RKO (cell line): Measurements from ENCODE around the gene LRCH4.
"Not testable (repeated sequence)": the region's sequence is repeated elsewhere in the genome, so short reads cannot be mapped to it uniquely, and the experiment has no call there.

Source experiments
- DNase-seq: peaks from one replicate; pipeline ENCODE4 v3.0.0-alpha.2; 2016; ENCODE audit warnings: low spot score

The LRCH4 gene

DNA sequence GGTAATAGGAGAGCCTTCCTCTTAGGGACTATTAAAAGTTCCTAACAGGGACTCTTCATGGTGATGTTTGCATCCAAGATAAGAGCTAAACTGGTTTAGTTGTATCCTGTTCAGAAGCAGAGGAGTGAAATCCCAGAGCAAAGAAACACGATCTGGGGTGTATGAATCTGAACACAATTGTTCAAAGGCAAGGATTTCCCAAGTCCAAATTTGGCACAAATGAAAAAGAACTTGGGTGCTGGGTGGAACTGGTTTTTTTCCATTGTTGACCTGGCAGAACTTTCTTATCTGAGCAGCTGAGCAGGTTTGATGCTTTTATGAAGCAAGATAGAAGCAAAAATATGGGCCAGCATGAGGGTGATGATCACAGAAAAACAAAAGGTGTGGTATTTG, 41.0 kb downstream of the LRCH4 start:
- DNase-seq: no peak

GRCh38 chr7:100544386-100544785, 41.5 kb downstream of the LRCH4 start:
- no peak for DNase-seq

- no peak for DNase-seq
These were observed 42.3 kb downstream of the LRCH4 start for GRCh38 chr7:100543586-100543985.

DNA sequence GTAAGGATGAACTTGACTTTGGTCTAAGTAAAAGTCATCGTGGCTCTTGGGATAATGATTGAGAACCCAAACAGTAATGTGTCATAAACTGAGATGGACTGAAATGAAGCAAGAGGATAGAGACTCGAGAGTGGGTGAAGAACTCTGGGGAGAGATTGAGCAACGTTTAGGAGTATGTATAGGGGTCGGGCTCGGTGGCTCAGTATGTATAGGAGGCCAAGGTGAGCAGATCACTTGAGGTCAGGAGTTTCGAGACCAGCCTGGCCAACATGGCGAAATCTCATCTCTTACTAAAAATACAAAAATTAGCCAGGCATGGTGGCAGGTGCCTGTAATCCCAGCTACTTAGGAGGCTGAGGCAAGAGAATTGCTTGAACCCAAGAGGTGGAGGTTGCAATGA, 44.6 kb downstream of the LRCH4 start:
- DNase-seq: not testable (repeated sequence)

DNA sequence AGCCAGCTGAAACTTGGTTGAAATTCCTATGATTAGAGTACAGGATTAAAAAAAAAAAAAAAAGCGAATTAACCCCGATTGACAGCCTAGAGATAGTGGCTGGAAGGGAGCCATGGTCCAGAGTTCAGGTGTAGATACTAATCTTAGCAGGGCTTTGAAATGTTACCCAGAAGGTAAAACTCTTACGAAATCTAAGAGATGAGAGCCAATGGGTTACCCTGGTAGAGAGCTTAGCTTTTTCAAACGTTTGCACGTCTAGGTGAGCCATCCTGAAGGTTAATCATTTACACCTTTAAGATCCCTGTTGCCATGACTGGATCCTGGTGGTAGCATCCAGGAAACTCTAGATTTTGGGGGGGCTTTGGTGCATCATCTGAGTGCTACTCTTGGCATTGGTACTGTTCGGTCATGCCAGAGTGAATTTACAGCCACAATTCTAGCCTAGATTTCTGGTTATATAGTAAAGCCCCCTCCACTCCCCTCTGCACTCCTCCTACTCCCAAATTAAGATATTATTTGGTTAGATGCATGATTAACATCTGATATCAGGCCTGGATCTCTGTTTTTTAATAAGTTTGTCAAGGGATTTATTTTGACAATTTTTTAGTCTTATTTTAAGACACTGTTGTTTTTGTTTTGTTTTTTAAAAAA, 45.7 kb downstream of the LRCH4 start:
- no peak for DNase-seq

DNA sequence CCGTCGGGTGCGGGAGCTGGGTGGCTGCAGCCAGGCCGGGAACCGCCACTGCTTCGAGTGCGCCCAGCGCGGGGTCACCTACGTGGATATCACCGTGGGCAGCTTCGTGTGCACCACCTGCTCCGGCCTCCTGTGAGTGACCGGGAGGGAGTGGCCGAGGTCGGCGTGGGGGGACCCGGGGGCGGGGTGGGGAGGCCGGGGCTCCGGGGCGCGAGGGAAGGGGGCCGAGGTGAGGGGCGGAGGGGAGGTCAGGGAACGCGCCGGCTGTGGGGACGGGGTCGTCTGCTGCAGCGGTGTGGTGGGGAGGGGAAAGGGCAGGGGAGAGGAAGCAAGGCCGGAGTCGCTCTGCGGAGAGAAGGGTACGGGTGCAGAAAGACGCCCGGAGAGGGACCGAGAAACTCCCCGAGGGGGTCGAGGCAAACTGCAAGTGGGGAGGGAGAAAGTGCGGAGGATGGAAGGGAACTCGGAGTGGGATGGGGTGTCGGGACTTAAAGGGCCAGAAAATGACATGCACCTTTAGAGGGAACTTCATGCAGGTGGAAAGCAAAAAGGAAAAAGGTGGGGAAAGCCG, 46.4 kb downstream of the LRCH4 start:
- no peak for DNase-seq

DNA sequence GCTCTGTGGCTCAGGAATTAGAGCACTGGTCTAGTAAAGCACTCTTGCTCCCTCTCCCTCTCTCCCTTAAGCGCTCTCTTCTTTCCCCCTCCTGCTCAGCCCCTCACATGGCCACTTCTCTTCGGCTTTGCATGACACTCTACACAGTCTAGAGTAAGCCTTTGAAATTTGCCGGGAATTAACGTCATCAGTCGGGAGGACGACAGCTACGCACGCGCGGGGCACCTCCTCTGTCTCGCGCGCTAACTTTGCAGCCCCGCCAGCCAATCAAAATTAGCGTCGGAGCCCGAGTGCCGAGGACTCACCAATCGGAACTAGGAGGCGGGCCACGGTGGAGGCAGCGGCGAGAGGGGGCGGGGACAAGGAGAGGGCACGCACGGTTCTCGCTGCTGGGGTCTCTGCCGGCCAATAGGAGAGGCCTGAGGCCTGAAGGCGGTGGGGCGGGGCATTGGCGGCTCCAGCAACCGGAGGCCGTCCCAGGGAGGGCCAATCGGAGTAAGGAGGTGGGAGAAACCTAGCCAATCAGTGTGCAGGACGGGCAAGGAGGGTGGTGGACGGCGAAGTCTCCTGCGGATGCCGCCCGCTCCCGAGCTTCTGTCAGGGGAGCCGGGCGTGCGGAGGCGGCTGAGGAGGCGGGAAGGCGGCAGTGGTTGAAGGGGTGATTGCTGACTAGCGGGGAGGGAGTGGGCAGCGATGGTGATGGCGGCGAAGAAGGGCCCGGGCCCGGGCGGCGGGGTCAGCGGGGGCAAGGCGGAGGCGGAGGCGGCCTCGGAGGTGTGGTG, 47.1 kb downstream of the LRCH4 start, which contains the start of gene AGFG2:
Gene AGFG2, plus strand, starts transcription at position 550 of the 782 bp plus-strand sequence. Its CDS starts 144 bp downstream, at position 694.
- DNase-seq: peak; percentile 100

DNA sequence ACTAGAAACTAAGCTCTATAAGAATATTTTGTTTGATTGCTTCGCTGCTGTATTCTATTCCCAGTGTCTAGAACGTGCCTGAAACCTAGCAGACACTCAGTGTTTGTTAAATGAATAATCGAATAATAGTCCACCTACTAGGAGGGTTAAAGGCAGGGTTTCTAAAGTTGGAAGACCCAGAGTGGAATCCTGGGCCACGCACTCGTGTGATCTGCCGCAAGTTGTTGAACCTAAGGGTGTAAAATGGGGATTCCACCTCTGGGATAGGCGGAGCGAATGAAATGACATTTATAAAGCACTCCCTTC, 47.6 kb downstream of the LRCH4 start:
- no peak for DNase-seq

GRCh38 chr7:100536695-100537094, 49.2 kb downstream of the LRCH4 start:
- DNase-seq: not testable (repeated sequence)

GRCh38 chr7:100535982-100536381, 49.9 kb downstream of the LRCH4 start:
- not testable (repeated sequence) for DNase-seq

DNA sequence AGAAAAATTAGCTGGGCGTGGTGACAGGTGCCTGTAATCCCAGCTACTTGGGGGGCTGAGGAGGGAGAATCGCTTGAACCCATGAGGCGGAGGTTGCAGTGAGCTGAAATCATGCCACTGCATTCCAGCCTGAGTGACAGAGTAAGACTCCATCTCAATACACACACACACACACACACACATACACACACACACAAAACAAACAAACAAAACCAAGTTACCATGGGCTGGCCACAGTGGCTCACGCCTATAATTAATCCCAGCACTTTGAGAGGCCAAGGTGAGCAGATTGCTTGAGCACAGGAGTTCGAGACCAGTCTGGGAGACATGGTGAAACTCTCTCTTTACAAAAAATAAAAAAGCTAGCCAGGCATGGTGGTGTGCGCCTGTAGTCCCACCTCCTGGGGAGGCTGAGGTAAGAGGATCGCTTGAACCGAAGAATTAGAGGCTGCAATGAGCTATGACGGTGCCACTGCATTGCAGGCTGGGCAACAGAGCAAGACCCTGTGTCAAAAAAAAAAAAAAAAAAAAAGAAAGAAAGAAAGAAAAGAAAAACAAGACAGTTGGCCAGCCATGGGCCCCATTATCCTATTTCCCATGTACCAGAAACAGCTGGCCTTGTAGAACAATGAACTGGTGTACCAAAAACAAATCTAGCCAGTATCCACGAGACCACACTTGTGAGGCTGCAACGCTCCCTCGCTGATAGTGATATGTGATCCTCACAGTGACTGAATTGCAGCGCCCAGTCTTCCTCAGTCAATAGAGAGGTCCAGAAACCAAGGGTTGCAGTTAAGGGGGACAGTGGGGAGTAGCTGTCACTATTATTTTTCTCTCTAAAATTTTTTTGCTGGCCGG, 53.5 kb downstream of the LRCH4 start:
- DNase-seq: no peak

DNA sequence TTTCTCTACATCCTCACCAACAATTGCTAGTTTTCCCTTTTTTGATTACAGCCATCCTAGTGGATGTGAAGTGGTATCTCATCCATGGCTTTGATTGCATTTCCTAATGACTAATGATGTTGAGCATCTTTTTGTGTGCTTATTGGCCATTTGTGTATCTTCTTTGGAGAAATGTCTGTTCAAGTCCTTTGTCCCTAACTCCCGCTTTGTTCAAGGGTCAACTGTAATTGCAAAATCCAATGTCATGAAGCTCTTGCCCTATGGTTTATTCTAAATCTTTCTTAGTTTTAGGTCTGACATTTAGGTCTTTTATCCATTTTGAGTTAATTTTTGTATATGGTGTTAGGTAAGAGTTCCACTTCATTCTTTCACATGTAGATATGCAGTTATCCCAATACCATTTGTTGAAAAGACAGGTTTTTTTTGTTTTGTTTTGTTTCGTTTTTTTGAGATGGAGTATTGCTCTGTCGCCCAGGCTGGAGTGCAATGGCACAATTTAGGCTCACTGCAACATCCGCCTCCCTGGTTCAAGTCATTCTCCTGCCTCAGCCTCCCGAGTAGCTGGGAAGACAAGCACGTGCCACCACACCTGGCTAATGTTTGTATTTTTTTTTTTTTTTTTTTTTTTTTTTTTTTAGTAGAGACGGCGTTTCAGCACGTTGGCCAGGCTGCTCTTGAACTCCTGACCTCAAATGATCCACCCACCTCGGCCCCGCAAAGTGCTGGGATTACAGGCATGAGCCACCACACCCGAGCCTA, 57.6 kb downstream of the LRCH4 start:
- DNase-seq: not testable (repeated sequence)
